Mesenchymal stem cell (in vitro differentiated cells and primary cell): ENCODE measurements around the gene CCT8.
"Not testable (repeated sequence)": the region's sequence is repeated elsewhere in the genome, so short reads cannot be mapped to it uniquely, and the experiment has no call there.

ENCODE experiments used
- DNase-seq: peaks from one replicate; pipeline ENCODE4 v3.0.0-alpha.2; 2013
- H2AFZ ChIP-seq: one replicate; pipeline ENCODE4 v1.6.1; 2013; ENCODE audit warnings: low read depth, mild to moderate bottlenecking, control low read depth, inconsistent platforms, low read length, moderate library complexity
- H2AK5ac ChIP-seq: 2 replicates; pipeline ENCODE4 v1.6.1; 2013; ENCODE audit warnings: low read length, moderate library complexity, mild to moderate bottlenecking, inconsistent platforms; ENCODE audit not compliant: severe bottlenecking
- H2BK120ac ChIP-seq: one replicate; pipeline ENCODE4 v1.6.1; 2013; ENCODE audit warnings: low read depth, mild to moderate bottlenecking, inconsistent platforms, low read length, moderate library complexity
- H2BK12ac ChIP-seq, 2 experiments: one replicate each; pipeline ENCODE4 v1.6.1; 2013; ENCODE audit warnings: inconsistent platforms in 2 of 2, low read length in 2 of 2, mild to moderate bottlenecking in 2 of 2, moderate library complexity in 2 of 2, control low read depth in 1 of 2
- H2BK15ac ChIP-seq: one replicate; pipeline ENCODE4 v1.6.1; 2013; ENCODE audit warnings: mild to moderate bottlenecking, low read depth, inconsistent platforms; ENCODE audit not compliant: poor library complexity, severe bottlenecking
- H2BK5ac ChIP-seq: 2 replicates; pipeline ENCODE4 v1.6.1; 2013; ENCODE audit warnings: low read depth, mild to moderate bottlenecking, low read length, control low read depth, inconsistent platforms; ENCODE audit not compliant: poor library complexity, severe bottlenecking
- H3K14ac ChIP-seq, 2 experiments: one replicate each; pipeline ENCODE4 v1.6.1; 2013; ENCODE audit warnings: inconsistent platforms in 2 of 2, low read length in 2 of 2, control low read depth in 1 of 2, mild to moderate bottlenecking in 1 of 2, moderate library complexity in 1 of 2
- H3K18ac ChIP-seq, 2 experiments: one replicate each; pipeline ENCODE4 v1.6.1; 2013; ENCODE audit warnings: inconsistent platforms in 2 of 2, low read length in 2 of 2, control low read depth in 1 of 2, low read depth in 1 of 2, mild to moderate bottlenecking in 1 of 2
- H3K23ac ChIP-seq, 2 experiments: one replicate each; pipeline ENCODE4 v1.6.1; 2013; ENCODE audit warnings: inconsistent platforms in 2 of 2, low read length in 2 of 2, mild to moderate bottlenecking in 2 of 2, moderate library complexity in 2 of 2, control low read depth in 1 of 2
- H3K27ac ChIP-seq: 2 replicates; pipeline ENCODE4 v1.5.1; 2013; ENCODE audit warnings: mild to moderate bottlenecking, moderate library complexity, low read length, control low read depth, inconsistent platforms; ENCODE audit not compliant: poor library complexity, severe bottlenecking
- H3K27me3 ChIP-seq, 2 experiments: 2 replicates each; pipeline versions ENCODE4 v1.6.1 to v1.7.0; 2013; ENCODE audit warnings: low read length in 2 of 2, mild to moderate bottlenecking in 2 of 2, moderate library complexity in 2 of 2, control low read depth in 1 of 2, inconsistent platforms in 1 of 2; ENCODE audit not compliant: control insufficient read depth in 1 of 2, insufficient read depth in 1 of 2
- H3K36me3 ChIP-seq, 2 experiments: 2 replicates each; pipeline versions ENCODE4 v1.6.1 to v1.7.0; 2013; ENCODE audit warnings: low read length in 2 of 2, control low read depth in 1 of 2, inconsistent platforms in 1 of 2, low read depth in 1 of 2, mild to moderate bottlenecking in 1 of 2; ENCODE audit not compliant: insufficient read depth in 2 of 2, control insufficient read depth in 1 of 2
- H3K4ac ChIP-seq, 2 experiments: one replicate each; pipeline ENCODE4 v1.6.1; 2013; ENCODE audit warnings: inconsistent platforms in 2 of 2, low read length in 2 of 2, mild to moderate bottlenecking in 2 of 2, moderate library complexity in 2 of 2, control low read depth in 1 of 2, low read depth in 1 of 2
- H3K4me1 ChIP-seq: 2 replicates; pipeline ENCODE4 v1.6.1; 2013; ENCODE audit warnings: low read depth, low read length, control low read depth; ENCODE audit not compliant: control insufficient read depth, insufficient read depth
- H3K4me2 ChIP-seq: 2 replicates; pipeline ENCODE4 v1.6.1; 2013; ENCODE audit warnings: low read length, mild to moderate bottlenecking, inconsistent platforms; ENCODE audit not compliant: poor library complexity, severe bottlenecking
- H3K4me3 ChIP-seq, 2 experiments: 2 replicates each; pipeline versions ENCODE4 v1.5.1 to v1.7.0; 2013; ENCODE audit warnings: low read length in 2 of 2, mild to moderate bottlenecking in 2 of 2, control low read depth in 1 of 2, low read depth in 1 of 2; ENCODE audit not compliant: insufficient read depth in 1 of 2
- H3K79me1 ChIP-seq: replicated peaks from 2 replicates; pipeline ENCODE4 v1.6.1; 2013; ENCODE audit warnings: mild to moderate bottlenecking, control low read depth, low read length, inconsistent platforms; ENCODE audit not compliant: poor library complexity, severe bottlenecking
- H3K9ac ChIP-seq: 2 replicates; pipeline ENCODE4 v1.7.0; 2013; ENCODE audit warnings: mild to moderate bottlenecking, low read length, moderate library complexity
- H3K9me3 ChIP-seq: 2 replicates; pipeline ENCODE4 v1.7.0; 2013; ENCODE audit warnings: mild to moderate bottlenecking, low read length; ENCODE audit not compliant: control insufficient read depth
- H4K8ac ChIP-seq: one replicate; pipeline ENCODE4 v1.6.1; 2013; ENCODE audit warnings: inconsistent platforms, mild to moderate bottlenecking, low read length, moderate library complexity
- H4K91ac ChIP-seq: one replicate; pipeline ENCODE4 v1.6.1; 2013; ENCODE audit warnings: mild to moderate bottlenecking, low read length, inconsistent platforms
- WGBS: methylation state at CpG from one replicate; pipeline ENCODE4 v1.1.7; 2013; ENCODE audit warnings: mixed read lengths; 5-methylcytosine and 5-hydroxymethylcytosine counted together

CCT8 gene

DNA sequence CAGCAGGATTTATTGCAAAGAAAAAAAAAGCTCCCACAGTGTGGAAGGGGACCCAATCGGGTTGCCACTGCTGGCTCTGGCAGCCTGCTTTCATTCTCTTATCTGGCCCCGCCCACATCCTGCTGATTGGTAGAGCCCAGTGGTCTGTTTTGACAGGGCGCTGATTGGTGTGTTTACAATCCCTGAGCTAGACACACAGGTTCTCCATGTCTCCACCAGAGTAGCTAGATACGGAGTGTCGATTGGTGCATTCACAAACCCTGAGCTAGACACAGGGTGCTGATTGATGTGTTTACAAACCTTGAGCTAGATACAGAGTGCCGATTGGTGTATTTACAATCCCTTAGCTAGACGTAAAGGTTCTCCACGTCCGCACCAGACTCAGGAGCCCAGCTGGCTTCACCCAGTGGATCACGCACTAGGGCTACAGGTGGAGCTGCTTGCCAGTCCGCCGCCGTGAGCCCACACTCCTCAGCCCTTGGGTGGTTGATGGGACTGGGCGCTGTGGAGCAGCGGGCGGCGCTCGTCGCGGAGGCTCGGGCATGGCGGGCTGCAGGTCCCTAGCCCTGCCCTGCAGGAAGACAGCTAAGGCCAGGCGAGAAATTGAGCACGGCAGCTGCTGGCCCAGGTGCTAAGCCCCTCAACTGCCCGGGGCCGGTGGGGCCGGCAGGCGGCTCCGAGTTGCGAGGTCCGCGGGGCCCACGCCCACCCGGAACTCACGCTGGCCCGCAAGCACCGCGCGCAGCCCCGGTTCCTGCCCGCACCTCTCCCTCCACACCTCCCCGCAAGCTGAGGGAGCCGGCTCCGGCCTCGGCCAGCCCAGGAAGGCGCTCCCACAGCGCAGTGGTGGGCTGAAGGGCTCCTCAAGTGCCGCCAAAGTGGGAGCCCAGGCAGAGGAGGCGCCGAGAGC lies 3.5 kb upstream of the CCT8 start:
- not testable (repeated sequence) for H3K14ac ChIP-seq, H3K4me1 ChIP-seq, H3K4ac ChIP-seq, DNase-seq, H3K4me2 ChIP-seq, H3K23ac ChIP-seq, H3K79me1 ChIP-seq, H3K27ac ChIP-seq, H4K8ac ChIP-seq, H4K91ac ChIP-seq, H3K36me3 ChIP-seq, H3K9me3 ChIP-seq, H2AK5ac ChIP-seq, H3K27me3 ChIP-seq, H2BK5ac ChIP-seq, H2BK12ac ChIP-seq, H2AFZ ChIP-seq, H3K18ac ChIP-seq, H2BK120ac ChIP-seq
- Histone ChIP-seq H2BK15ac (peak overlapping the region; percentile 78), H3K9ac (peak overlapping the region; percentile 86), H3K4me3 (peak overlapping the region in 1 of 2 experiments; percentile 73)
- 94% methylated on average over 49 of the region's 50 CpGs for WGBS

DNA sequence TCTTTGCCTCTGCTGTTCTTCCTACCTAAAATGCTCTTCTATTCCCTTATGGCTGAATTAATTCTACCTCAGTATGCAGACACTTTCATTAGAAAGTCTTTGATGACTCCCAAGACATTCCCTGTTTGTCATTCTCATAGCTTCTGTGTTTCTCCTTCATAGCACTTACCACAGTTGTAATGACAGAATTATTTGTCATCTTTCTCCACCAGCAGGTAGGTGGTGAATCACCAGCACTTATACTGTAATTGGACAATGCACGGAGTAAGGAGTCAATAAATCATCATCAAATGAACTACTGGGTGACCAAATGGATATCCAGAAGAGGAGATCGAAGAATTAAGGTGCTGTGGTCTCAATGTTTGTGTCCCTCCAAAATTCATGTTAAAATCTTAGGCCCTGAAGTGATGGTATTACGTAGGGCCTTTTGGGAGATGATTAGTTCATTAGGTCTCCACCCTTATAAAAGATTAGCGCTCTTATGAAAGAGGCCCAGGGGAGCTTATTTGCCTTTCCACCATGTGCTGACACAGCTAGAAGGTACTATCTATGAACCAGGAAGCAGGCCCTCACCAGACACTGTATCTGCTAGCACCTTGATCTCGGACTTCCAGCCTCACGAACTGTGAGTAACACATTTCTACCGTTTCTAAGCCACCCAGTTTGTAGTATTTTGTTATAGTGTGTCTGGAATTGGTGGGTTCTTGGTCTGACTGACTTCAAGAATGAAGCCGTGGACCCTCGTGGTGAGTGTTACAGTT lies 2.4 kb upstream of the CCT8 start:
- Histone ChIP-seq H2AK5ac (no peak overlapping the region), H4K8ac (no peak overlapping the region), H3K18ac (no peak overlapping the region), H3K4ac (no peak overlapping the region), H3K79me1 (no peaks in the 10 kb centered on the region), H3K27me3 (no peaks in the 10 kb centered on the region), H3K36me3 (peaks cover 0 to 3% of the 10 kb centered on the region in 2 experiments), H3K4me2 (no peak overlapping the region), H3K4me3 (no peak overlapping the region), H2BK15ac (no peak overlapping the region), H3K9me3 (no peaks in the 10 kb centered on the region), H2BK5ac (no peak overlapping the region), H3K23ac (no peak overlapping the region), H2AFZ (no peak overlapping the region), H2BK120ac (no peak overlapping the region), H3K4me1 (peaks cover 11% of the 10 kb centered on the region), H3K27ac (no peak overlapping the region), H2BK12ac (no peak overlapping the region), H3K9ac (no peak overlapping the region), H3K14ac (no peak overlapping the region), H4K91ac (no peak overlapping the region)
- no peak for DNase-seq
- 89% methylated on average over 9 of the region's 9 CpGs for WGBS

DNA sequence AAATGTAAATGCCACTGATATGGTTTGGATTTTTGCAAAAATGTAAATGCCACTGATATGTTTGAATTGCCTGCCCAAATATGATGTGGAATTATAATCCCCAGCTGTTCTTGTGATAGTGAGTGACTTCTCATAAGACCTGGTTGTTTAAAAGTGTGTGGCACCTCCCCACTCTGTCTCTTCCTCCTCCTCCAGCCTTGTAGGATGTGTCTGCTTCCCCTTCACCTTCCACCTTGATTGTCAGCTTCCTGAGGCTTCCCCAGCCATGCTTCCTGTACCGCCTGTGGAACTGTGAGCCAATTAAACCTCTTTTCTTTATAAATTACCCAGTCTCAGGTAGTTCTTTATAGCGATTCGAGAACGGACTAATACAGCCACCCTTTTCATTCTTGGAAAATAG lies 1.3 kb upstream of the CCT8 start:
- Histone ChIP-seq H3K18ac (peak overlapping the region in 1 of 2 experiments; percentile 13), H3K36me3 (peaks cover 3 to 5% of the 10 kb centered on the region in 2 experiments), H3K9ac (no peak overlapping the region), H3K9me3 (no peaks in the 10 kb centered on the region), H3K4me2 (no peak overlapping the region), H2BK12ac (no peak overlapping the region), H2BK15ac (no peak overlapping the region), H2BK5ac (no peak overlapping the region), H3K27ac (no peak overlapping the region), H3K4ac (no peak overlapping the region), H3K4me3 (no peak overlapping the region), H2BK120ac (no peak overlapping the region), H4K8ac (peak overlapping the region; percentile 75), H4K91ac (no peak overlapping the region), H3K79me1 (no peaks in the 10 kb centered on the region), H2AK5ac (no peak overlapping the region), H3K27me3 (no peaks in the 10 kb centered on the region), H3K4me1 (peaks cover 7% of the 10 kb centered on the region), H3K23ac (no peak overlapping the region), H2AFZ (no peak overlapping the region), H3K14ac (no peak overlapping the region)
- no peak for DNase-seq
- WGBS = 100% methylated on average over 1 of the region's 4 CpGs

DNA sequence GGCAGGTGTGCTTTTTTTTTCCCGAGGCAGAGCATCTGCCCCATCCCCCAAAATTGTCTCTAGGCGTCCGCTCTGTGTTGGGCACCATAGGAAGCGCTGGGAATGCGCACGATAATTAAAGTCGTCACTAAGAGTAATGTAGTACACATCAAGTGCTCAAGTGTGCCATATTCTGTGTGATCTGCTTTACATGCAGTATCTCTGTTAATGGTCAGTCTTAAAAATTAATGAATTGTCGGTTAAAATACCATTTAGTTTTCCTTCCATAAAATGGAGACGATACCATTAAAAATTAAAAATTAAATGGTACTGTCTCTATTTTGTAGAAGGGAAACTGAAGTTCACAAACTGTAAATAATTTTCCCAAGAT lies 544 bp upstream of the CCT8 start:
- Histone ChIP-seq H3K9me3 (no peaks in the 10 kb centered on the region), H2BK15ac (no peak overlapping the region), H3K27me3 (no peaks in the 10 kb centered on the region), H3K23ac (no peak overlapping the region), H2AFZ (no peak overlapping the region), H4K91ac (no peak overlapping the region), H3K14ac (no peak overlapping the region), H3K4ac (peak overlapping the region in 1 of 2 experiments; percentile 73), H3K18ac (peak overlapping the region; percentile 75 to 88), H2BK120ac (no peak overlapping the region), H3K4me1 (peaks cover 5% of the 10 kb centered on the region), H3K4me2 (peak overlapping the region; percentile 93), H3K9ac (peak overlapping the region; percentile 99), H2AK5ac (peak overlapping the region; percentile 41), H3K27ac (peak overlapping the region; percentile 96), H3K36me3 (peaks cover 3 to 13% of the 10 kb centered on the region in 2 experiments), H2BK5ac (peak overlapping the region; percentile 24), H4K8ac (peak overlapping the region; percentile 54), H2BK12ac (no peak overlapping the region), H3K79me1 (no peaks in the 10 kb centered on the region), H3K4me3 (peak overlapping the region; percentile 53 to 87)
- 0% methylated on average over 7 of the region's 9 CpGs for WGBS
- no peak for DNase-seq
